K562 treated with DMSO at 1 percent for 12 hours (cell line): ENCODE results near the gene VSIG2. TPM values are rescaled to one million over a fixed set of nuclear protein-coding genes. Genes with fewer than 3 reads are reported as not detected.

Experiments used
- total RNA-seq: library from RNA; unstranded; fragments of 300-600 nt; gene quantifications from 2 replicates; pipeline ENCODE4 v1.2.3, GENCODE V29; 2022; ENCODE audit not compliant: insufficient read depth

Gene VSIG2, protein sequence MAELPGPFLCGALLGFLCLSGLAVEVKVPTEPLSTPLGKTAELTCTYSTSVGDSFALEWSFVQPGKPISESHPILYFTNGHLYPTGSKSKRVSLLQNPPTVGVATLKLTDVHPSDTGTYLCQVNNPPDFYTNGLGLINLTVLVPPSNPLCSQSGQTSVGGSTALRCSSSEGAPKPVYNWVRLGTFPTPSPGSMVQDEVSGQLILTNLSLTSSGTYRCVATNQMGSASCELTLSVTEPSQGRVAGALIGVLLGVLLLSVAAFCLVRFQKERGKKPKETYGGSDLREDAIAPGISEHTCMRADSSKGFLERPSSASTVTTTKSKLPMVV
- total RNA-seq, result not detected in 2 replicates

DNA sequence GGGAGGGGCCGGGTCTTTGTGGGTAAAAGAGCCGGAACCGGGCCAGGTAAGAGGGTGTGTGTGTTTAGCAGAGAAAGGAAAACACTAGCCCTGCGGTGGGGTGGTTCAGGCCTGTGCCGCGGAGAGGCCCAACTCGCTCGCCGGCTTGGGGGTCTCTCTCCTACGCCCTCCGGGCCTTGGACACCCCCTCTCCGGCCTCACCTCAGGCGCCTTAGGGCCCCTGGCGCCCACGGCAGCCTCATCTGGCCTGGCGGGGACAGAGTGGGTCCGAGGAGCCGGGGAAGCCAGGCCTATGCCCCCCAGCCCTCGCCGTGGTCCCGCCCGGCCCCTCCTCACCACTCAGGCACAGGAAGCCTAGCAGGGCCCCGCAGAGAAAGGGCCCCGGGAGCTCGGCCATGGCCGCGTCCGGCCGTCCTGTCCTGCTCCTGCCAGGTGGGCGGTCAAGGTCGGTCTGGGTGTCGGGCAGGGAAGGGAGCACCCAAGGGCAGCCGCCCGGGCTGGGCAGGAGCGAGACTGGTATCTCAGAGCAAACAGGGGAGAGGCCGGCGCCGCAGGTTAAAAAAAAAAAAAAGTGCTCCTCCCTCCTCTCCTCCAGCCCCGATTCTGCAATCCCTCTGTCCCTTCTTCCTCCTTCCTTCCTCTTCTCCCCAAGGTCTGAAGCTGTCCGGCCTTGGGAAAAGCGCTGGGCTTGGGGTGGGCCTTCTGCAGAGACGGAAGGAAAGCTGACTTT, at the start of gene VSIG2:
Gene VSIG2, minus strand, starts transcription at position 515 of the 730 bp plus-strand sequence. Its CDS starts 118 bp downstream, at position 397.

DNA sequence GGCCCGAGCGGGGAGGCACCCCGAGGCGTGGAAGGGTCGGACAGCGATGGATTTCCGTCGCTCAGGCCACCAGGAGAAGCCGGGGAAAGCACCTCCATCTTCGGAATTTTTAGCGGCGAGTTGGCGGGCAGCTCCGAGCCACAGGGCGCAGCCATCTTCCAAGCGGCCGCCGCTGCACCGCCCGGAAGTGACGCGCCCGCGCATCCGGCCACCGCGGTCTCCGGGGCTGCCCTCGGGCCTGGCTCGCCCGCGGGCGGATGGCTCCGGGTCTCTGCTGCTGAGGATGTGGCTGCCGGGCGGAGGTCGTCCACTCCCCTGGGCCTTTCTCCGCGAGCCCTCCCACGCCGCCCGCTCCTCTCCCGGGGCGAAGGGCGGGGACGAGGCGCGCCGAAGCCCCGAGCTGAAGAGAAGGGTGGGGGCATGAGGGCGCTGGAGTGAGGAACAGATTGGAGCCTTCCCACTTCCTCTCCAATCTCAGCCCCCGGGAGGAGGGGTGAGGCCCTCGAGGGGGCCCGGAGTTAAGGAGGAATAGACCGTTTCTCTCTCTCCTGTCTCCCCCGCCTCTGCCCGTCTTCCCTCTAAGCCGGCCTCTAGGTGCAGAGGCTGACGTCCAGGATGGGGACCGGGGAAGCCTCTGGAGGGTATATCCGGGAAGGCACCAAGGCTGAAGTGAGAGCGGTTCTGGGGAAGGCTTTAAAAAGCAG, 48.3 kb upstream of the VSIG2 start, which contains the start of gene MSANTD2:
Gene MSANTD2, minus strand, starts transcription at position 181 of the 704 bp plus-strand sequence. Its CDS starts 26 bp downstream, at position 155.

DNA sequence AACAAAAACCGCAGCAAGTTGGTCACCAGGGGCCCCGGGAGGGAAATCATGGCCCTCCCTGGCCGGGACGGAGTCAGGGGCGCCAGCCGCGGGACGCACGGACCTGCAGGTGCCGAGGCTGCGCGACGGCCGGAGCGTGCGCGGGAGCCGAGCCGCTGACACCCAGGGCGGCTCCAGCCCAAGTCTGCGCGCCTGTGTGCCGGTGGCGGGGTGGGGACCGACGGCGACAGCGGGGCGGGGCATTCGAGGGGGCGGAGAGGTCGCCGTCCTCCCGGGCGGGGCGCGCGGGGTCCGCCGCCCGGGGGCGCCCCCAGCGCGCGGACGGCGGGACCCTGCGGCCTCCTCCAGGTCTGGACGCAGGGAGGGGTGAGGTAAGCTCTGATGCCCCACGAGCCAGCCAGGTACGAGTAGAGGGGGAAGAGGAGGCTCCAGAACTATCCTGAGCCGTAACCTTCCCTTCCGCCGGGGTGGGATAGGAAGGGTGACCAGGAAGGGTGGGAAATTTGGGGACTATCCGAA, 10.1 kb upstream of the VSIG2 start, which contains the start of gene ESAM:
Gene ESAM, minus strand, starts transcription at position 186 of the 519 bp plus-strand sequence. Its CDS starts 136 bp downstream, at position 50.

DNA sequence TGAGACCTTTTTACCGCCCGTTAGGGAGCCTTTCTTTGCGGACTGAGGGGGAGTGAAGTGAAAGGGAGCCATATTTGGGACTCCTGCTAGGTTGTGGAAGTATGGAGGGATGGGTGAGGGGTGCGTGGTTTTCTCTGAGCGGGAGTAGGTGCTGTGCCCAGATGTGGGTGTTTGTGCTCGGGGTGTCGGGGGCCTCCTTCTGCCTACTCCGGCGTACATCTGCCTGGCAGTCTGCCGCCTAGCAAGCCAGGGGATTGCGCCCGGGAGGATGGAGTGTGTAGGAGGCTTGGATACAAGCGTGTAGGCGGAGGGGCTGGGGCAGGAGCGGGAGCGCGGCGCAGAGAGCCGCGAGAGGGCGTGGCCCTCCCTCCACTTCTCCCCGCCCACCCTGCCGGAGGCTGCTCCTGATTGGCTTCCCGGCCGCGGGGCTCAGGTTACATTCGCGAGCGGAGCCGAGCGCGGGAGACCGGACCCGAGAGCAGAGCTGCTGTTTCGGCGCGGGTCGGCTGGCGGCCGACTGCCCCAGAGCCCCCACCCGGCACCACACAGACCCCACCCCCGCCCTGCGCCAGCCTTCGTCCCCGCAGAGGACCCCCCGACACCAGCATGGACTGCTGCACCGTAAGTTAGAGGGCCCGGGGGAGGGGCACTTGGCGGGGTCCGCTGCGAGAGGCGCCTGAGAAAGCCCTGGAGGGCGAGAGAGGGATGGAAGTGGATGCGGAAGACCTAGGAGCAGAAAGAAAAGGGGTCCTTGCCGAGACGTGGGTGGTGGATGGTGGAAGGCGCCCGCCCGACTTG, 12.4 kb downstream of the VSIG2 start, which contains the start of gene NRGN:
Gene NRGN, plus strand, starts transcription at position 464 of the 798 bp plus-strand sequence. Its CDS starts 143 bp downstream, at position 607.

Other genes starting within 250 kb of the VSIG2 start
- not detected in 2 replicates for gene OR8B12, start 208.6 kb downstream of the VSIG2 start, total RNA-seq
- gene OR8A1, start 182.3 kb downstream of the VSIG2 start, total RNA-seq, result 0.19 and 0.20 TPM in 2 replicates
- 0.88 and 1.4 TPM in 2 replicates for gene PANX3, start 140.8 kb downstream of the VSIG2 start, total RNA-seq
- gene TBRG1, start 129.4 kb downstream of the VSIG2 start, total RNA-seq, result 14.3 and 38.0 TPM in 2 replicates
- gene SIAE, start 78.5 kb downstream of the VSIG2 start, total RNA-seq, result 1.3 and 3.1 TPM in 2 replicates
- gene SPA17, start 78.4 kb downstream of the VSIG2 start, total RNA-seq, result 5.3 and 8.6 TPM in 2 replicates
- 9.5 and 12.0 TPM in 2 replicates for gene NRGN, start 12.3 kb downstream of the VSIG2 start, total RNA-seq
- gene ESAM, start 10.0 kb upstream of the VSIG2 start, total RNA-seq, result 0.78 and 1.8 TPM in 2 replicates
- 2.2 and 11.2 TPM in 2 replicates for gene MSANTD2, start 48.2 kb upstream of the VSIG2 start, total RNA-seq
- 1.6 TPM in 1 of 2 replicates, not detected in the other for gene ROBO3, start 113.2 kb upstream of the VSIG2 start, total RNA-seq
- not detected in 2 replicates for gene ROBO4, start 145.6 kb upstream of the VSIG2 start, total RNA-seq
- gene HEPN1, start 167.0 kb upstream of the VSIG2 start, total RNA-seq, result not detected in 2 replicates
- not detected in 2 replicates for gene HEPACAM, start 183.8 kb upstream of the VSIG2 start, total RNA-seq
- gene CCDC15, start 201.9 kb upstream of the VSIG2 start, total RNA-seq, result 0.65 and 4.8 TPM in 2 replicates